NOMO-1 treated with dmso at 0.1 percent for 144 hours (cell line): ENCODE measurements around the gene SPRR1A.

ENCODE experiments used
- DNase-seq: peaks from one replicate; lab custom pipeline; 2025; ENCODE audit not compliant: unreplicated experiment; lab: John Stamatoyannopoulos, UW

SPRR1A gene

DNA sequence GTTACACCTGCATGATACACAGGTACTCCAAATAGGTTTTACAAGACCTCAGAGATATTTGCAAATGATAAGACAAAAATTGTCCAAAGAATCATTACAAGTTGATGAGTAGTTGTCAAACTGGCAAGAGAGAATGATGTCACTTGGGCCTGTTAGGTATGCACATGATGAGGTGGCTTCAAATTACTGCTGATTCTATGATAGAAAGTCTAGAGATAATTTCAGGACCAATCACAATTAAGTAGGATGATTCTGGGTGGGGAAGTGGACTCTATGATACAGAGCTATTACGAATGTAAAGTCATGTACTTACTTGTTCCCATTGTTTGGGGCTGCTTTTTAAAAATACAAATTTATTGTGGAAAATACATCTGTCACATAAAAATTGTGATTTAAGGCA is 41.9 kb downstream of the SPRR1A start:
- no peak for DNase-seq

DNA sequence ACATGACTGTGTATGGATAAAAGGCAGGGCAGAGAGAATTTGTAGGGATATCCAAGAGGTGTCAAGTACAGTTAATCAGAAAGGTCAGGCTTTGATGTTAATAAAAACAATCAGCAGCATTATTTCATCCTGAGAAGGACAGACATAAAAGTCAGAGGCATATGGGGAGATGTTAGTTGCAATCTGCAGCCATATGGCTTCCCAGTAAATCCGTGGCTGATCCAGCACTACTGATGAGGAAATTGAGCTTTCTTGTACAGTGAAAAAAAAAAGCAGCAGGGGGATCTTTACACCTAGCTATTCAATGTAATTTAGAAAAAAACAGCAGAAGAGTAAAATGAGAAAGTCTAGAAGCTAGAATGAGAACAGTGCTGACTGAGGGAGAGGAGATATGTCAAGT is 44.9 kb downstream of the SPRR1A start:
- DNase-seq = no peak

- no peak for DNase-seq
Observed at GRCh38 chr1:153030895-153031294, 47.0 kb downstream of the SPRR1A start, which contains the start of gene SPRR1B. SPRR1B (plus strand) TSS chr1:153031203; CDS start chr1:153032346, 1,143 bp downstream.

- peak; percentile 40 for DNase-seq
Observed at GRCh38 chr1:153032073-153032472, 48.2 kb downstream of the SPRR1A start.

- DNase-seq = peak; percentile 33
Observed at GRCh38 chr1:153032677-153033308, 48.9 kb downstream of the SPRR1A start.

DNA sequence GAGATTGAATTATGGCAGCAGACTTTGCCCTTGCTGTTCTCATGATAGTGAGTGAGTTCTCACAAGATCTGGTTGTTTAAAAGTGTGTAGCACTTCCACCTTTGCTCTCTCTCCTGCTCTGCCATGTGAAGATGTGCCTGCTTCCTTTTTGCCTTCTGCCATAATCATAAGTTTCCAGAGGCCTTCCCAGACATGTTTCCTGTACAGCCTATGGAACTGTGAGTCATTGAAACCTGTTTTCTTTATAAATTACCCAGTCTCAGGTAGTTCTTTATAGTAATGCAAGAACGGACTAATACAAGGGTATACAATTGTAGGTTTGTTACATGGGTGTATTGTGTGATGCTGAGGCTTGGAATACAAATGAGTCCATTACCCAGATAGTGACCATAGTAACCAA is 51.3 kb downstream of the SPRR1A start:
- DNase-seq = no peak
